Superior temporal gyrus (tissue), 1 donor: ENCODE measurements around the gene SLC22A31.

ENCODE experiments used
- DNase-seq: peaks from one replicate; pipeline ENCODE4 v3.0.0-alpha.2; 2016; ENCODE audit errors: extremely low spot score

SLC22A31 gene

GRCh38 chr16:89216315-89217137, 16.2 kb upstream of the SLC22A31 start:
- peak; percentile 85 for DNase-seq

- DNase-seq, result no peak
These were observed 10.7 kb upstream of the SLC22A31 start for GRCh38 chr16:89210904-89211515.

DNA sequence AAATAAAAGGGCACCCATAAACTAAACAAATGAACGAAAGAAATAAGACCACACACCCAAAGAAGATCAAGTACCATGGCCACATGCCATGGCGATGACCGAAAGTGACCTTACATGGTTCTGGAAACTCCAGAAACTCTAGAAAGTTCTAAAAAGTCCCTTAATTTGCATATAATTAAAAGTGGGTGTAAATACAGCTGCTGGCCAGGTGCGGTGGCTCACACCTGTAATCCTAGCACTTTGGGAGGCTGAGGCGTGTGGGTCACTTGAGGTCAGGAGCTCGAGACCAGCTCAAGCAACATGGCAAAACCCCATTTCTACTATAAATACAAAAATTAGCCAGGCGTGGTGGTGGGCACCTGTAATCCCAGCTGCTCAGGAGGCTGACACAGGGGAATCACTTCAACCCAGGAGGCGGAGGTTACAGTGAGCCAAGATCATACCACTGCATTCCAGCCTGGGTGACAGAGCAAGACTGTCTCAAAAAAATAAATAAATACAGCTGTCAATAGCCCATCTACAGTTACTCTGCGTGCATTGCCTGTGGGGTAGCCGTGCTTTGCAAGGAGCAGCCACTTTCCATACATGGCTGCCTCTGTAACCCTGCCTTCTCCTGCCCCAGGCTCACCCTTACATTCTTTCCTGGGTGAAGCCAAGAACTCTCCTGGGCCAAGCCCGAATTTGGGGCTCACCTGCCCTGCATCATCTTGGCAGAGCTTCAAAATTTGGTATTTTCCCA, 10.0 kb upstream of the SLC22A31 start:
- DNase-seq, result no peak

GRCh38 chr16:89209522-89210044, 9.2 kb upstream of the SLC22A31 start:
- DNase-seq, result no peak

- no peak for DNase-seq
These were observed 7.7 kb upstream of the SLC22A31 start for GRCh38 chr16:89207993-89208392.

DNA sequence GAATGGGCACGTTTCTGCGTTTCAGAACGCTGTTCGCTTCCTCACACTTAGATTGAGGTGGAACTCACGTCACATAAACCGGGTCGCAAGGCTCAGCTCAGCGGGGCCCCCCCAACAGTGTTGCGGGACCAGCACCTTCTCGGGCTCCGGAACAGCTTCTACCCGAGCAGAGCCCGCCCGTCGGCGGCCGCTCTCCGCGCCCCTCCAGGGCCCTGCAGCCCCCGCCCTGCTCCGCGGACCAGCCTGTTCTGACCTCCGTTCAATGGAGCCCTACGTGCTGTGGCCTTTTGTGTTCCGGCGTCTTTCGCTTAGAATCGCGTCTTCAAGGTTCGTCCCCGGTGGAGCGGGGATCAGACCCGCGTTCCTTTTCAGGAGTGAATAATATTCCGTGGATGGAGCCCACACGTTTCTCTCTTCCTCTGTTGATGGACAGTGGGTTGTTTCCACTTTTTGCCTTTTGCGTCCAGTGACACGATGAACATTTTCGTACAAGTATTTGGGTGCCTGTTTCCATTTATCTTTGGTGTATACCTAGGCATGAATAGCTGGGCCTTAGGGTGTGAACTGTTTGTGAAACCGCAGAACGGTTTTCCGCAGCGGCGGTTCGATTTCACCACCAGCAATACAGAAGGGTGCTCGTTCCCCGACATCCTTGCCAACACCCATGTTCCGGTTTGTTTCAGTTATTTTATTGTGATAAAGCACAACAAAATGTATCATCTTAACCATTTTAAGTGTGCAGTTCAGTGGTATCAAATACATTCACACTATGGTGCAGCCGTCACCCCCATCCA, 2.3 kb upstream of the SLC22A31 start:
- no peak for DNase-seq

DNA sequence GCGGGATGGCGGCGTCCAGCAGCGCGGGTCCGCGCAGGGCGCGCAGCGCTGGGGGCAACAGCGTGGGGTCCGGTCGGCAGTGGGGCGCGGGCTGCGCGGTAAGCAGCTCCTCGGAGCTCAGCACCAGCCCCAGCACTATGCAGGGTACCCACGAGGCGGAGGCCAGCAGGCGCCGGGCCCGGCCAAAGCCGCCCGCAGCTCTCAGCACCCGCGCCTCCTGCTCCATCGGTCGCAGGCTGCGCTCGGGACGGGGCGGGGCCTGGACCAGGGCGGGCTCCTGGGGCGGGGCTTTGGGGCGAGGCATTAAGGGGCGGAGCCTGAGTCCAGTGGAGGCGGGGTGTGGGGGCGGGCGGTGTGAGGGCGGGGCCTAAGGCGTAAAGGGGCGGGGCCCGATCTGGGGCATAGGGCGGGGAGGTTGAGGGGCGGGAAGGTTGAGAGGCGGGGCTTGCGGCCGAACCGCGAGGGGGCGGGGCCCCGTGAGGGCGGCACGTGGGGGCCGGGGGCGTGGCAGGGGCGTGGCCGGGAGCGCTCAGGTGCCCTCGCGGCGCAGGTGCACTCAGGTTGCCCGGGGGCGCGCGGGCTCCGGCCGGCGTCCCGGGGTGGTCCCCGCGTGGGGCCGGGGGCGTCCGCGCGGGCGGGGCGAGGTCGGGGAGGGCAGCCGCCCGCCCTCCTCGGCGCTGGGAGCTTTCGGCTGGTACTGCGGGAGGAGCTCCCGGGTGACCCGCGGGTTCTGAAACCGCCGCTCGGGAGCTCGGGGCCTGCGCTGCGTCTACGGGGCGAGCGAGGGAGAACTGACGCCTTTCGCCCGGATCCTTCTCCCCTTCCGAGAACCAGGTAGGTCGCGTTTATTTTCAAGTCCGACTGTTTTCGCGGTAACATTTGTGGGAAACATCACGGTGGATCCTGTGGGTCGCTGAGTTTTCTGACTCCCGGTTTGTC, 1.4 kb upstream of the SLC22A31 start:
- no peak for DNase-seq

DNA sequence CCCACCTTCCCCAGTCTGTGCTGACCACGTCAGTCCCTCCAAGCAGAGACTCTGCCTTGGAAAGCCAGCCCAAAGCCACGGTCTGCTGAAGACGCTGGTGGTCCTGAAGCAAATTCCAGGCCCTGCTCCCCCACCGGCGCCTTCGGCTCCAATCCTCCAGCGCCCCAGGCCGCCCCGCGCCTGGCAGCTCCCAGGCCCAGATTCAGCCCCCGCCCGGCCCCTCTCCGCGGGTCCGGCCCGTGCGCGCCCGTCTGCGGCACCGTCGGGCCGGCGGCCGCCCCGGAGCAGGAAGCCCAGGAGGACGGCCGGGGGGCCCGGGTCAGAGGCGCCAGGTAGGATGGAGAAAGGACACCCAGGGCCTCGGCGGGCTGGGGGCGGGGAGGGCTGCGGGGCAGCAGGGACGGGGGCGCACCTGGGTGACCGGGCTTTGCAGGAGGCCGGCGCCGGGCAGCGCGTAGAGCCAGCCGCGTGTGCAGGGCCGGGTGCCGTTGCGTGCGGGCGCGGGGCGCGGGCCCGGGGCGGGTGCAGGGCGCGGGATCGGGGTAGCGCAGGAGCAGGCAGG, 594 bp upstream of the SLC22A31 start:
- DNase-seq, result no peak

DNA sequence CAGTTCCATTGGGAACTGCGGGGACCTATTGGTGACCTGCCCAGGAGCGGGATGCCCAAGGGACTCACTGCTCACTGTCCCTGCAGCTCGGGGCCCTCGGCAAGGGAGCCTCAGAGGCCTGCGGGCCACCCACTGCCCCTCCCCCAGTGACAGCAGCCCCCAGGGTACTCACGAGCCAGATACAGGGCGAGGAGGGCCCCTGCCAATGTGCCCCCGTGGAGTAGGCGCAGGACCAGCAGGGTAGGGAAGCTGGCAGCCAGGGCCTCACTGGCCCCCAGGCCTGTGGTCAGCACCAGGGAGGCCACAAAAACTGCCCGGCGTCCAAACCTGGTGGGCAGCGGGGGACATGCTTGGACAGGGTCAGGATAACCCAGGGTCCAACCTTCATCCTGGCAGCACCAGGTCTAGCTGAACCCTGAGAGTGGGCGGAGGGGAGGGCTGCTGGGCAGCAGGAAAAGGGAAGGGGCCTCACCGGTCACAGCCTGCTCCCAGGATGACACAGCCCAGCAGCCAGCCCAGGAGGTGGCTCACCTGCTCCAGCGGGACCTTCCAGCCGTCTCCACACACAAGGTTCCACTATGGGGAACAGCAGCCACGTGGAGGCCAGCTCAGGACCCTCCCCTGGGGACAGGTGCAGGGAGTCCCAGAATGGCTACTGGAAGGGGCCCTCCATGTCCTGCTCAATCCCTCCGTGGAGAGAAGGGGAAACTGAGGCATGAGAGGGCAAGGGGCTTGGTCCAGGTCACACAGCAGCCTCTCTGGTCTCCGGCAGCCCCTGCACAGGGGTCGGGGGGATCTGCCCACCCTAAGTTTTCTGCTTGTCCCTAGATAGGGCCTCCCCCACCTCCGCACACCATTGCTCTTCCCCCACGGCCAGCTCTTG, 855 bp downstream of the SLC22A31 start:
- DNase-seq, result no peak

DNA sequence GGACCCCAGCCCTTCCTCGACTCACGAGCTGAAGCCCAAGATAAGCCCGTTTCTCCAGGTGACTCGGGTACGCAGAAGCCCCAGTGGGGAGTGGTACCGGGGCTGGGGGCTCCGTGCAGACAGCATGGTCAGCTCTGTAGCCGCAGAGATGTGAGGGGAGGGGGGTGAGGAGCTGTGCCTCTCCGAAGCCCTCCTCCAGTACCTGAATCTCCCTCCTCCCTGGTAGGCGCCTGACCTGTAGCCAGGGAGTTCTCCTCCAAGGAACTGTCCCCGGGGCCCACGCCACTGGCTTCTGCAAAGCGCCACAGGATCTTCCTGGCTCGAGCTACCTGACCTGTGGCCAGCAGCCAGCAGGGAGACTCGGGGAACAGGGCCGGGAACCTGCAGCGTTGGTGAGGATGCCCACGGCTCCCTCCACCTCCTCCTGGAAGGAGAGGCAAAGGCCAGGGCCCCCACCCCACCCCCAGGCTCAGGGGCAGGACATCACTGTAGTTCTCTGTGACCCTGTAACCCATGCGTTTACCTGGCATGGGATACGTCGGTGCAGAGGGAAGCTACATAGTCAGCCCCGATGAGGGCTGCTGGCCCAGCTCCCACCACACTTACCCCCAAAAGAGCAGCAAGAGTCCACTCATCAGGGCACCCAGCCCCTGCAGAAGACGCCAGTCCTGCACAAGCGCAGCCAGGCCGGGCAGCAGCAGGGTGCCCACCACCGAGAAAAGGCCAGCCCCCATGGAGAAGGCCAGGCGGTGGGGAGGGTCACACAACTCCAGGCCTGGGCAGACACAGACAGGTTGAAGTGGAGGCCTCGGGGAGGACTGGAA, 1.7 kb downstream of the SLC22A31 start:
- DNase-seq, result no peak

DNA sequence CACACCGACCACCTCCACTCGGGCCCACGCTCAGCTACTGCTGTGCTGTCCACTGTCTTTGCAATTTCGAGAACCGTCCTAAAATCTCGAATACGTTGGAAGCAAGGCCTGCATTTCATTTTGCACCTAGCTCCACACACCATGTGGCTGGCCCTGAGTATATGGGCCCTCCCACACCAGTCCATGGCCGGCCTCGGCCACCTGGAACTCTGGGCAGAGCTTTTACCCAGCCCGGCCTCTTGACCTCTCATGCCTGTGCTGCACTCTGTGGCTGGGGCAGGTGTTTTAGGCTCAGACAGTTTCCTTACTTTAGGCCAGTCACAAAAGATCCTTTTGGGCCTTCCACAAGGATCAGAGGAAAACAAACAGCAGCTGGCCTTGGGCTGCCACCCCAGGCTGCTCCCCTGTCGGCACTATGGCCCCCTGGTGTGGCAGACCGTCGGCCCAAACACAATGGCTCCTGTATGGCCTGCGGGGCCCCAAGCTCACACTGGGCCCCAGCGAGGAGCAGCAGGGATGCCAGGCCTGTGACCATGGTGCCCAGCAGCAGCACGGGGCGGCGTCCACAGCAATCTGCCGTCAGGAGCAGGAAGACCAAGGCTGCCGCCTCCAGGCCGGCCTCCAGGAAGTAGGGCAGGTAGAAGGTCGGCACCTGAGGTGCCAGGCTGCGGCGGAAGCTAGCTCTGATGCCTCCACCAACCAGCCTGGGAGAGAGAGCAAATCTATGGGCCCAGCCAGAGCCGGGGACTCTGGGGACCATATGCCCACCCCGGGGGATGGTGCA, 2.5 kb downstream of the SLC22A31 start:
- no peak for DNase-seq

DNA sequence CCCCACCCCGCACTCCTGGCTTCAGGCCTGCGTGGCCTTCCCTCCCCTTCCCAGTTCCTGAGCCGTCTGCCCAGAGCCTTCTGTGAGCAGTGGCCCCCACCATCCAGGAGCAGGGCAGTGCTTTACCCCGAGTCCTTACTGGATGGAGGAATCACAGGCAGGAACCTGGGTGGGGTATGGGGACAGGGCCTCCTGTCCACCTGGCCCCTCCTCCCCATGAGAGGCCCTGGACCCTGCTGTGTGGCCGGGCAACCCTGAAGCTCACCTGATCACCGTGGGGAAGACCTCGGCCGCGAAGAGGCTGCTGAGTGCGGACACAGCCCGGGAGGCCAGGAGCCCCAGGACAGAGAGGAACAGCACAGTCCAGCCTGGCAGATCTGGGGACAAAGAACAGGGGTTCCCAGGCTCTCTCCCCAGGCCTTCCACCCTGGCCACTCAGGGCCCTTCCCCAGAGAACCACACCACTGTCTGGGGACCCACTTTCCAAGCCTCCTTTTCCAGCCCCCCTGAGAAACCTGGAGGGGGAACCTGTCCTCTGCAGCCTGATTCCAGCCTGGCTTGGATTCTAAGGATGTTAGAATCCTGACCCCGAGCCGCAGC, 3.2 kb downstream of the SLC22A31 start:
- DNase-seq, result no peak

- no peak for DNase-seq
These were observed 4.7 kb downstream of the SLC22A31 start for GRCh38 chr16:89195521-89196171.

GRCh38 chr16:89194340-89195311, 5.7 kb downstream of the SLC22A31 start:
- DNase-seq, result no peak

DNA sequence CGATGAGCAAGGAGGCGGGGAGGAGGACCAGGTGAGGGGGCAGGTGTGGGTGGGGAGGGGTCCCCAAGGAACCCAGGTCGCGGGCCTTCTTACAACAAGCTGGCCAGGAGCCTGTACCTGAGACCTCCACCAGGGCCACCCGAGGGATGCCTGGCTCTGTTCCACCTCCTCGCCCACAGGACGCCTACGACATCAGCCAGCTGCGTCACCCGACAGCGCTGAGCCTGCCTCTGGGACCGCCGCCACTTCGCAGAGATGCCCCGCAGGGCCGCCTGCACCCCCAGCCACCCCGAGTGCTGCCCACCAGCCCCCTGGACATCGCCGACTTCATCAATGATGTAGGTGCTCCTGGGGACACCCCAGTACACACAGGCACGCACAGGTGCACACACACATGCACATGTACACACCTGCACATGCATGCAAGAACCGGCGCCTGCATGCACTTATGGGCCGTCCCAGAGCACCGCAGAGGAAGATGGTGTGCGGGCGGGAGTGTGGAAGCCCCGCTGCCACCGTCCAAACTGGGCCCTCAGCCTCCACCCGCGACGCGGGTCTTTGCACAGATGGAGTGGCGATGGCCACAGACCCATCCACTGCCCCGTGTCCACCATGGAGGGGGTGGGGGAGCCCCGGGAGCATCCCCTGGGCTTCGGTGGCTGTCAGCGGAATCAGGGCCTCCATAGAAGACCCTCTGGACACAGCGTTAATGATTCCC, 6.6 kb downstream of the SLC22A31 start:
- DNase-seq, result no peak
